CMK (cell line): ENCODE results near the gene HOXD12.

Experiments
- DNase-seq: peaks from one replicate; pipeline ENCODE4 v3.0.0-alpha.2; 2010; ENCODE audit warnings: low read depth

HOXD12 gene

GRCh38 chr2:176099728-176100546 lies at the start of gene HOXD12:
HOXD12 (plus strand) TSS chr2:176099795; CDS start chr2:176099802, 7 bp downstream.
- no peak for DNase-seq

- DNase-seq = no peak
Observed at GRCh38 chr2:176056406-176056805, 43.2 kb upstream of the HOXD12 start.

GRCh38 chr2:176063958-176064357 lies 35.6 kb upstream of the HOXD12 start:
- DNase-seq = no peak

- DNase-seq = no peak
Observed at GRCh38 chr2:176066645-176067588, 32.7 kb upstream of the HOXD12 start.

GRCh38 chr2:176067589-176068418 lies 31.8 kb upstream of the HOXD12 start:
- DNase-seq = no peak

GRCh38 chr2:176068419-176068832 lies 31.2 kb upstream of the HOXD12 start:
- no peak for DNase-seq

GRCh38 chr2:176071330-176072291 lies 28.0 kb upstream of the HOXD12 start:
- DNase-seq = no peak

- no peak for DNase-seq
Observed at GRCh38 chr2:176072292-176072669, 27.3 kb upstream of the HOXD12 start.

- no peak for DNase-seq
Observed at GRCh38 chr2:176072951-176073904, 26.4 kb upstream of the HOXD12 start.

- no peak for DNase-seq
Observed at GRCh38 chr2:176074919-176075425, 24.6 kb upstream of the HOXD12 start.

- DNase-seq = no peak
Observed at GRCh38 chr2:176075481-176075880, 24.1 kb upstream of the HOXD12 start.

GRCh38 chr2:176076063-176076462 lies 23.5 kb upstream of the HOXD12 start:
- no peak for DNase-seq

- DNase-seq = no peak
Observed at GRCh38 chr2:176076796-176077195, 22.8 kb upstream of the HOXD12 start.

- no peak for DNase-seq
Observed at GRCh38 chr2:176078541-176079284, 20.9 kb upstream of the HOXD12 start.

- DNase-seq = no peak
Observed at GRCh38 chr2:176079285-176079830, 20.2 kb upstream of the HOXD12 start.

GRCh38 chr2:176079831-176080539 lies 19.6 kb upstream of the HOXD12 start:
- DNase-seq = peak; percentile 61

- DNase-seq = no peak
Observed at GRCh38 chr2:176080540-176081375, 18.8 kb upstream of the HOXD12 start.
